NB4 (cell line): ENCODE data around the gene TRMT2A.

Source experiments
- POLR2A ChIP-seq: IDR thresholded peaks from 2 replicates; pipeline ENCODE4 v1.6.1; 2011; ENCODE audit warnings: mild to moderate bottlenecking; ENCODE audit not compliant: insufficient read length; ENCODE audit errors: extremely low read depth
- TF ChIP-seq, protein P1 (sequence below): IDR thresholded peaks from one replicate; pipeline ENCODE4 v1.5.1; 2012; ENCODE audit warnings: low read depth, low read length

DNA sequence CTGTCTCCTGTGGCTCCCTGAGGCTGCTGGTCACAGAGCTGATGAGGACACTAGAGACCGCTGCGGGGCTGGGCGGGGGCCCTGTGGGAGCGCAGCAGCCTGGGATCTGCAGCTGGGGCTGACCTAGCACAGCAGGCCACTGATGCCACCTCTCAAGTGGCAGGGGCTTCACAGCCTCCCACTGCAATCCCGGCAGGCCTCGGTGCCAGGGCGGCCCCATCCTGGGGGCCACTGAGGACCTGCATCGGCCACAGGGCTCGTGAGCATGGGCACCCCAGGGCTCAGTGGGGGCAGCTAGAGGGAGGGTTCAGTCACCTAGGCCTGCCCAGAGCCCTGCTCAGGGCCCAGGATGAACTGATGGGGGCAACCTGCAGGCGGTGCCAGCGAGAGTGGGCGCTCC is 48.4 kb upstream of the TRMT2A start:
- TF ChIP-seq, protein P1, sequence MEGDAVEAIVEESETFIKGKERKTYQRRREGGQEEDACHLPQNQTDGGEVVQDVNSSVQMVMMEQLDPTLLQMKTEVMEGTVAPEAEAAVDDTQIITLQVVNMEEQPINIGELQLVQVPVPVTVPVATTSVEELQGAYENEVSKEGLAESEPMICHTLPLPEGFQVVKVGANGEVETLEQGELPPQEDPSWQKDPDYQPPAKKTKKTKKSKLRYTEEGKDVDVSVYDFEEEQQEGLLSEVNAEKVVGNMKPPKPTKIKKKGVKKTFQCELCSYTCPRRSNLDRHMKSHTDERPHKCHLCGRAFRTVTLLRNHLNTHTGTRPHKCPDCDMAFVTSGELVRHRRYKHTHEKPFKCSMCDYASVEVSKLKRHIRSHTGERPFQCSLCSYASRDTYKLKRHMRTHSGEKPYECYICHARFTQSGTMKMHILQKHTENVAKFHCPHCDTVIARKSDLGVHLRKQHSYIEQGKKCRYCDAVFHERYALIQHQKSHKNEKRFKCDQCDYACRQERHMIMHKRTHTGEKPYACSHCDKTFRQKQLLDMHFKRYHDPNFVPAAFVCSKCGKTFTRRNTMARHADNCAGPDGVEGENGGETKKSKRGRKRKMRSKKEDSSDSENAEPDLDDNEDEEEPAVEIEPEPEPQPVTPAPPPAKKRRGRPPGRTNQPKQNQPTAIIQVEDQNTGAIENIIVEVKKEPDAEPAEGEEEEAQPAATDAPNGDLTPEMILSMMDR = no peak
- TF ChIP-seq POLR2A = no peak
